Stimulated activated CD8-positive, alpha-beta memory T cell treated with anti-CD3 and anti-CD28 coated beads, Interleukin-15, amount 100 ng/mL, for 48 hours (primary cell): ENCODE results near the gene SEPTIN5.

ENCODE experiments used
- DNase-seq, 2 donors: peaks; one replicate each; pipeline ENCODE4 v3.0.0-alpha.2; 2020; ENCODE audit warnings: low read depth in 2 of 2

The SEPTIN5 gene

DNA sequence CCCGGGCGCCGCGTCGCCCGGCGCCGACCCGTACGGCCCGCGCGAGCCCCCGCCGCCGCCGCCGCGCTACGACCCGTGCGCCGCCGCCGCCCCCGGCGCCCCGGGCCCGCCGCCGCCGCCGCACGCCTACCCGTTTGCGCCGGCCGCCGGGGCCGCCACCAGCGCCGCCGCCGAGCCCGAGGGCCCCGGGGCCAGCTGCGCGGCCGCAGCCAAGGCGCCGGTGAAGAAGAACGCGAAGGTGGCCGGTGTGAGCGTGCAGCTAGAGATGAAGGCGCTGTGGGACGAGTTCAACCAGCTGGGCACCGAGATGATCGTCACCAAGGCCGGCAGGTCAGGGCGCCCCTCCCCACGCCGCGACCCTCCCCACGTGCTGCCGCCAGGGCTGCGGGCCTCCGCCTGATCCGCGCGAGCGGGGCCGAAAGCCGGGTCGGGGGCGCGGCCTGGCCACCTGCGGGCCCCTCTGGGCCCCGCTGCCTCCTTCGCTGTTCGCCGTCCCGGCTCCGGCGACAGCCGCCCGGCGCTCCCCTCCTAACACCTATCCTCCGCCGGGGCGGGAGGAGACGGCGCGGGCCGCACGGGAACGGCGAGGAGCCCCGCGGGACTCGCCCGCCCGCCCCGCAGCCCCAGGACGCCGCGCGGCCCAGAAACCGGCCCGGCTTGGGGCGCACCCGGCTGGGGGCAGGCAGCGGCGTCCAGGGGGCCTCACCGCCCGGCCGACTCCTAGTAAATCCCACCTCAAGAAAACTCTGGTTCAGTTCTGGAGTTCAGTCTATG is 46.8 kb downstream of the SEPTIN5 start:
- no peak for DNase-seq

DNA sequence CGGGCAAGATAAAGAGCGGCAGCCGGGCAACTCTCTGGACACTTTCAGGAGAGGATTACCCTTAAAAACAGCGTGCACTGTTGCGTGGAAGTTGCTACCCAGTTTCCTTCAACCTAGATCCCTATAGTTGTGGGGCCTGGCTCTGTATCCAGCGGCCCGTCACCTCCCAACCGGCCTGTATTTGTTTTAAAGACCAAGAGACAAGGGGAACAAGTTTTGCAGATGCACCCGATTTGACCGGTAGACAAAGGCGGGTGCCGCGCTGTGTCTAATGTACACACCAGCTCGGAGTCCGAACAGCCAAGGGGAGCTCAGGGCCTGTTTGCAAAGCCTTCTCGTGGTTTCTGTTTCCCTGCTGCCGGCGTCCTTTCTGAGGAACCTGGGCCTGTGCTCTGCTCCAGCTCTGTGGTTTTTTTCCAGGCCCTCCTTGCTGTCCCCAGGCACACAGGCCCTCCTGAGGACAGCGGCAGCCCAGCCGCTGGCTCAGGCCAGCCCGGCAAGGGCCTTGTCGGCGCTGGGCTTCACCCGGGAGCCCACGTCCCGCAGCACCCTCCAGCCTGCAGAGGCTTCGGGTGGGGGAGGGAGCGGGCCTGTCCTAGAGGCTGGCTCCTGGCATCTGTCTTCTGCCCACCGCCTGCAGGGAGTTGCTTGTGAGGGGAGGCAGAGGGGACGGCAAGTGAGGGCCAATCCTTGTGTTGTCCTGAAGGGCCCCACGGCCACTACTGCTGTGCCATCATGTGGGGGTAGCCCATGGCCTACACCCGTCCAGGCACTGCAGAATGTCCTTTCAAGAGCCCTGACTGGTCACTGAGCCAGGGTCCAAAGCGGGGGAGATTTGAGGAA is 47.6 kb downstream of the SEPTIN5 start:
- DNase-seq: no peak

GRCh38 chr22:19762568-19763457 is 48.5 kb downstream of the SEPTIN5 start:
- no peak for DNase-seq

DNA sequence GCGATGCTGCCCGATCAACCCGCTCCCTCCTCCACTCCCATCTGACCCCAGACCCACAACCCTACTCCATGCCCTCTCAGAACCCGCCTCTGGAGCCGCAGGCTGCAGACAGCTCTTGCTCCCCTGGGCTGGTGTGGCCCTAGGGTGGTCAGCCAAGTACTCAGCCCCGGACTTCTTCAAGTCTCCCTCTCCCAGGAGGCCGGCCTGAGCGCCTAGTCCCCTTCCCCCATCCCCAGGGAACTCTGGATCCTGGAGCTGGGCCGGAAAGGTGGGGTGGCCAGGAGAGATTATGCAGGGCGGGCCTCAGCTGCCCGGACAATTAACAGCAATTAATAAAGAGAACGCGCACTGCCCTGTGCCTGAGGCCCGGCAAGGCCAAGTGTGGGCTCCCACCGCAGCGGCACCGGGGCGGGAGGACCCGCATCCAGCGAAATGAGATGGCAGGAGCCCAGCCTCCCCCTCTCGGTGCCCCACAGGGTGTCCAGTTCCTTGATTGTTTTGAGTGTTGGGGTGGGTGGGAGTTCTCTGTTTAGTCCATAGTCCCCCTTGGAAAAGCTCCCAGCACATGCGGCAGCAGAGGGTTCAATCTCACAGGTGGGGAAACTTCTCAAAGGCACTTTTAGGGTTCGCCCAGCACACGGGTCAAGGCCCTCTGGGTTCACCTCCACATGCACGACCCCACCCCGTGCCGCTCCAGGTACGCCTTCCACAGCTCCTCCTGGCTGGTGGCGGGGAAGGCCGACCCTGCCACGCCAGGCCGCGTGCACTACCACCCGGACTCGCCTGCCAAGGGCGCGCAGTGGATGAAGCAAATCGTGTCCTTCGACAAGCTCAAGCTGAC is 49.4 kb downstream of the SEPTIN5 start:
- DNase-seq: no peak

- no peak for DNase-seq
Observed at GRCh38 chr22:19764299-19764593, 49.9 kb downstream of the SEPTIN5 start.

DNA sequence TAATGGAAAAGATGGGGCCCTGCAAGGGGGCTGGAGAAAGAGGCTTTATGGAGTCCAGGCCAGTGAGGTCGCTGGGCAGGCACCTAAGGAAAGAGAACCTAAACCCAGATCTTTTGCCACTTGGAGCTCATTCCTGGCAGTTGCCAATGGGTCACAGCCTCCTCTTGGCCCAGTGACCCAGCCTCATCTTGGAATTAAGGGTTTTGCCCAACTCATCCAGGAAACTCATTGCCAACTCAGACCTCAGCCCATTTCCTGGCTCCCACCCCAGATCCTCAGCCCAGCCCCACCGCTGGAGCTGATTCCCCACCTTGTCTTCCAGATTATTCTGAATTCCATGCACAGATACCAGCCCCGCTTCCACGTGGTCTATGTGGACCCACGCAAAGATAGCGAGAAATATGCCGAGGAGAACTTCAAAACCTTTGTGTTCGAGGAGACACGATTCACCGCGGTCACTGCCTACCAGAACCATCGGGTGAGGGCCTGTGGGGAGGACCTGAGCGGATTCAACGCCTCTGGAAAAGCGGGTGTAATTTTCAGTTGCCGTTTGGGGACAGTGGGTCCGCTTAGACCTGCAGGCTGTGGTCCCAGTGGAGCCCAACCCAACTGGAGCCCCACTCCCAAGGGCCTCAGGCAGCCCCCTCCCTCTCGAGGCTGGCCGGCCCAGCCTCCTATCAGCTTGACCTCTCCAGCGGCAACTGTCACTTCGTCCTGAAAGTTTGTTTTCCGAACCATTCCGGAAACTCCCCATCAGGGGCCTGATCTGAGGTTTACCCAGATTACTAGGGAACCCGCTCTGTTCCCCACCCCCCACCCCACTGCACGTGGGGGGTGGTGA is 50.6 kb downstream of the SEPTIN5 start:
- DNase-seq: no peak

- no peak for DNase-seq
Observed at GRCh38 chr22:19765477-19766239, 51.4 kb downstream of the SEPTIN5 start.

- DNase-seq: no peak
Observed at GRCh38 chr22:19766240-19766510, 51.9 kb downstream of the SEPTIN5 start.

- peak; percentile 22 to 31 for DNase-seq
Observed at GRCh38 chr22:19766511-19767426, 52.5 kb downstream of the SEPTIN5 start.

- DNase-seq: no peak
Observed at GRCh38 chr22:19767427-19768341, 53.4 kb downstream of the SEPTIN5 start.

GRCh38 chr22:19769393-19769715 is 55.1 kb downstream of the SEPTIN5 start:
- DNase-seq: no peak

DNA sequence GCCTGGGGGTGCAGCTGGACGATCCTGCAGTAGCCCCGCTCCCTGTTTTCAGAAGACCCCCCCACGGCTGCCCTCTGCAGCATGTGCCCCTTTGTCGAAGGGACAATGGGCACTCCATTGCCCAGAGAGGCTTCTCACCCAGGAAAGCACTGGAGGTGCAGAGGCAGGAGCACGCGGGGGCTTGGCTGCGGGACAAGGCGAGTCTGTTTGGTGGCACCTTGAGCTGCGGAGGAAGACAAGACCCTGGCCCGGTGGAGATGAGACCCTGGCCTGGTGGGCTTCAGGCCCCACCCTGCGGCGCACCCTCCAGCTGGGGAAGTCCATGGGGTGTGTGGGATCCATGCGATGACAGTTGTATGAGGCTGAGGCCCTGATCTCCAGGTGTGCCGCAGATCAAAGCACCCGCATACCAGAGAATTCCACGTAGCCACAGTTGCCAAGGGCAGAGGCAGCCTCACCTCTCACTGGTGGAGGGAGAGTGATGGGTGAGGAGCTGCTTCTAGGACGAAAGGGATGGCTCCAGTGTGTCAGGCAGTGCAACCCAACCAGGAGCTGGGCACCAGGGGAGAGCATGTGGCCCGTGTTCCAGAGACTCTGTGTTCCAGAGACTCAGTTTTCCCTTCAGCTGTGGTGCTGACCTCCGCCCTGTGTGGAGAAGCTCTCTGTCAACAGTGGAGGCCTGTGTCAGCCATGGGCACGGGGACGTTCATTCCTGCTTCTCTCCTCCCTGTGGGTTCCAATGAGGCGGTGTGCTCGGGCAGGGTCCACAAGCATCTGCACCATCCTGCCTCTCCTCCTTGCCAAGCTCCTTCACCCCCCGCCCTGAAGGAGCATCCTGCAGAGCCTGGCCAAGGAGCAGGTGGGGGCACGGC is 56.3 kb downstream of the SEPTIN5 start:
- no peak for DNase-seq

- no peak for DNase-seq
Observed at GRCh38 chr22:19772422-19772672, 58.0 kb downstream of the SEPTIN5 start.
